ENCODE measurements around the gene U2AF2. TPM values are rescaled to one million over a fixed set of nuclear protein-coding genes. Genes with fewer than 3 reads are reported as not detected.
A peak's percentile ranks its signal among the peaks of the same experiment; 100 is the strongest.

U2AF2 gene
- polyA plus RNA-seq, 2 of the 4 experiments (the other 2 are of a cell fraction): 157 to 302 TPM

GRCh38 chr19:55675661-55676354 lies 21.0 kb downstream of the U2AF2 start:
- H3K4me3 ChIP-seq: peak overlapping the region; percentile 93
- peaks cover 46% of the 10 kb centered on the region for H3K4me1 ChIP-seq
- H3K27ac ChIP-seq: peak overlapping the region; percentile 94 to 96
- no peak for ATAC-seq
- TF ChIP-seq EP300 (IDR thresholded peaks at IDR 0.05): no peak
- TF ChIP-seq SREBF2 (IDR thresholded peaks at IDR 0.05): no peak
- TF ChIP-seq HEYL (CRISPR knock-in tag; IDR thresholded peaks at IDR 0.05): no peak
- no peak for TF ChIP-seq EHMT2 (IDR thresholded peaks at IDR 0.05; ENCODE audit: low read depth)
- peak; percentile 45 for TF ChIP-seq MAFK (IDR thresholded peaks at IDR 0.05; ENCODE audit: partially characterized antibody)
- no peak for TF ChIP-seq ATOH8 (CRISPR knock-in tag; IDR thresholded peaks at IDR 0.05; ENCODE audit: low read depth)
- TF ChIP-seq, protein P1, sequence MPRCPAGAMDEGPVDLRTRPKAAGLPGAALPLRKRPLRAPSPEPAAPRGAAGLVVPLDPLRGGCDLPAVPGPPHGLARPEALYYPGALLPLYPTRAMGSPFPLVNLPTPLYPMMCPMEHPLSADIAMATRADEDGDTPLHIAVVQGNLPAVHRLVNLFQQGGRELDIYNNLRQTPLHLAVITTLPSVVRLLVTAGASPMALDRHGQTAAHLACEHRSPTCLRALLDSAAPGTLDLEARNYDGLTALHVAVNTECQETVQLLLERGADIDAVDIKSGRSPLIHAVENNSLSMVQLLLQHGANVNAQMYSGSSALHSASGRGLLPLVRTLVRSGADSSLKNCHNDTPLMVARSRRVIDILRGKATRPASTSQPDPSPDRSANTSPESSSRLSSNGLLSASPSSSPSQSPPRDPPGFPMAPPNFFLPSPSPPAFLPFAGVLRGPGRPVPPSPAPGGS (IDR thresholded peaks at IDR 0.05): no peak
- POLR2A ChIA-PET: no interaction called here
- peak overlapping the region; percentile 97 for H3K4me2 ChIP-seq
- DNase-seq (ENCODE audit: low read depth in 1 of 2, low spot score in 1 of 2): no peak
- CTCF ChIA-PET: interaction anchor here (1.3 kb wide), 1 partner anchor 658 kb away, joined by 3 read pairs; no protein-coding TSS in a partner anchor
- FAIRE-seq: no peak
- H3K9me3 ChIP-seq: no peaks in the 10 kb centered on the region
- 22% methylated on average over 16 of the region's 16 CpGs for WGBS (ENCODE audit: missing lambda C conversion rate)

DNA sequence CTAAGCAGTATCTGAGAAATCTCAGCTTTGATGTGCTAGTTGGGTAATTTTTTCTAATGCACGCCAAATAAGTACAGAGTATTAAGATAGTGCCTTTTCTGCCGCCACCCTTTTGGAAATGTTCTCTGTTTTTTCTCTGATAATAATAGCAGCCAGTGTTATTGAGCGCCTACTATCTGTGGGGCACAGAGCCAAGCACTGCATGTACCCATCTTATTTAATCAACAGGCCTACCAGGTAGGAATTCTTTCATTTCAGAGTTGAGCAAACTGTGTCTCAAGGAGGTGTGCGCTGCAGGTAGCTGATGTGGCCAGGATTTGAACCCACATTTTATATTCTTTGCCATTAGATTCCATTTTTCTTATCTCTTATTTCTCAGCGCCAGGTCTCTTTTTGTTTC lies 21.5 kb downstream of the U2AF2 start:
- no peak for DNase-seq (ENCODE audit: low read depth in 1 of 2, low spot score in 1 of 2)
- Histone ChIP-seq H3K4me3 (peak overlapping the region; percentile 93), H3K27ac (no peak overlapping the region), H3K4me2 (peak overlapping the region; percentile 97), H3K4me1 (peaks cover 40% of the 10 kb centered on the region), H3K9me3 (no peaks in the 10 kb centered on the region)
- CTCF ChIA-PET: interaction anchor here (1.3 kb wide), 1 partner anchor 657 kb away, joined by 3 read pairs; no protein-coding TSS in a partner anchor
- WGBS (ENCODE audit: missing lambda C conversion rate): 84% methylated on average over 5 of the region's 5 CpGs
- FAIRE-seq: no peak
- ATAC-seq: no peak
- TF ChIP-seq KDM5A (IDR thresholded peaks at IDR 0.05) (no peak), MAFK (IDR thresholded peaks at IDR 0.05; ENCODE audit: partially characterized antibody) (no peak), FOSL2 (IDR thresholded peaks at IDR 0.05) (no peak), FOSL2 (CRISPR knock-in tag; IDR thresholded peaks at IDR 0.05) (no peak), ESRRA (IDR thresholded peaks at IDR 0.05; ENCODE audit: borderline replicate concordance, low read length) (no peak), MYC (IDR thresholded peaks at IDR 0.05; ENCODE audit: borderline replicate concordance, low read length) (no peak), EP300 (IDR thresholded peaks at IDR 0.05) (no peak), HOXA7 (CRISPR knock-in tag; IDR thresholded peaks at IDR 0.05) (no peak), HDAC2 (IDR thresholded peaks at IDR 0.05) (no peak), EHMT2 (IDR thresholded peaks at IDR 0.05; ENCODE audit: low read depth) (no peak), HES2 (IDR thresholded peaks at IDR 0.05) (no peak), ZFP36 (IDR thresholded peaks at IDR 0.05; ENCODE audit: borderline replicate concordance, partially characterized antibody) (no peak), NPAS2 (CRISPR knock-in tag; IDR thresholded peaks at IDR 0.05; ENCODE audit: borderline replicate concordance) (no peak), TFCP2L1 (CRISPR knock-in tag; IDR thresholded peaks at IDR 0.05) (no peak)
- POLR2A ChIA-PET: interaction anchor here (1.0 kb wide), 1 partner anchor 22 kb away, joined by 3 read pairs; no protein-coding TSS in a partner anchor

GRCh38 chr19:55676889-55677505 lies 22.2 kb downstream of the U2AF2 start:
- ATAC-seq (no peak), DNase-seq (ENCODE audit: low read depth in 1 of 2, low spot score in 1 of 2) (no peak), FAIRE-seq (no peak)
- WGBS (ENCODE audit: missing lambda C conversion rate): 94% methylated on average over 7 of the region's 7 CpGs
- Histone ChIP-seq H3K9me3 (no peaks in the 10 kb centered on the region), H3K4me2 (peak overlapping the region; percentile 97), H3K4me1 (peaks cover 40% of the 10 kb centered on the region), H3K4me3 (peak overlapping the region; percentile 93; the same call in 1 of the 3 replicates), H3K27ac (no peak overlapping the region)
- TF ChIP-seq RAD21 (conservative IDR thresholded peaks at IDR 0.05 in 1 of 2, IDR thresholded peaks at IDR 0.05 in 1 of 2) (no peak), CHD4 (IDR thresholded peaks at IDR 0.05; ENCODE audit: borderline replicate concordance) (no peak), HMGXB4 (CRISPR knock-in tag; IDR thresholded peaks at IDR 0.05; ENCODE audit: borderline replicate concordance) (no peak), ZFP36 (IDR thresholded peaks at IDR 0.05; ENCODE audit: borderline replicate concordance, partially characterized antibody) (no peak), CHD2 (IDR thresholded peaks at IDR 0.05; ENCODE audit: low read length, partially characterized antibody) (no peak), E2F6 (IDR thresholded peaks at IDR 0.05; ENCODE audit: borderline replicate concordance, low read depth) (no peak), POLR2A (IDR thresholded peaks at IDR 0.05; ENCODE audit: low read length) (no peak), ESRRA (IDR thresholded peaks at IDR 0.05; ENCODE audit: borderline replicate concordance, low read length) (no peak), NR3C1 (IDR thresholded peaks at IDR 0.05) (no peak), PHF8 (IDR thresholded peaks at IDR 0.05; ENCODE audit: borderline replicate concordance, low read depth) (no peak), CBX2 (IDR thresholded peaks at IDR 0.05; ENCODE audit: borderline replicate concordance, low read depth) (no peak), HEYL (CRISPR knock-in tag; IDR thresholded peaks at IDR 0.05) (no peak), ZNF302 (CRISPR knock-in tag; IDR thresholded peaks at IDR 0.05) (no peak), HOXA7 (CRISPR knock-in tag; IDR thresholded peaks at IDR 0.05) (no peak)
- POLR2A ChIA-PET: interaction anchor here (1.0 kb wide), 1 partner anchor 23 kb away, joined by 3 read pairs; no protein-coding TSS in a partner anchor
- CTCF ChIA-PET: interaction anchor here (1.3 kb wide), 1 partner anchor 656 kb away, joined by 3 read pairs; no protein-coding TSS in a partner anchor
